Endothelial cell of umbilical vein (primary cell): ENCODE results near the gene COLQ. TPM values are rescaled to one million over a fixed set of nuclear protein-coding genes. Genes with fewer than 3 reads are reported as not detected.

Experiments used
- BruUV-seq: library from RNA; stranded (reverse); fragments of 400-500 nt; replicated peaks from 2 replicates; lab custom pipeline; 2021; lab: Mats Ljungman, UMichigan
- CTCF ChIA-PET: fragments of 300-600, 350-600 bp; sonication (Branson Sonifier 250); formaldehyde crosslinking; loops from one replicate; lab custom pipeline; 2021; ENCODE audit warnings: antibody characterized with exemption, inconsistent platforms; lab: Charles Lee
- POLR2A ChIA-PET: fragments of 300-600, 350-600 bp; sonication (Branson Sonifier 250); formaldehyde crosslinking; loops from one replicate; lab custom pipeline; 2021; ENCODE audit warnings: antibody characterized with exemption, inconsistent platforms; lab: Charles Lee
- DNase-seq: peaks from one replicate; pipeline ENCODE4 v3.0.0-alpha.2; 2011; ENCODE audit warnings: low read depth, low spot score
- FAIRE-seq: peaks from 2 replicates; lab custom pipeline; 2011; peaks lifted over from hg19 to GRCh38; lab: Jason Lieb, UNC
- H2AFZ ChIP-seq: 2 replicates; pipeline ENCODE4 v1.6.0; 2012; ENCODE audit warnings: low read depth, low read length, control low read depth, inconsistent platforms
- H3K27ac ChIP-seq: 2 replicates; pipeline ENCODE4 v1.5.1; 2011; ENCODE audit warnings: low read depth, mild to moderate bottlenecking, control low read depth, low read length, moderate library complexity; ENCODE audit not compliant: insufficient read depth
- H3K27me3 ChIP-seq, 2 experiments: 2 replicates each; pipeline versions ENCODE4 v1.6.0 to v1.6.1; 2011; ENCODE audit warnings: low read length in 2 of 2, mixed read lengths in 1 of 2; ENCODE audit not compliant: control insufficient read depth in 2 of 2, insufficient read depth in 2 of 2
- H3K36me3 ChIP-seq, 2 experiments: 2 replicates in 1 of 2; 3 replicates in 1 of 2; pipeline ENCODE4 v1.5.1; 2011; ENCODE audit warnings: low read length in 2 of 2, mild to moderate bottlenecking in 1 of 2, moderate library complexity in 1 of 2; ENCODE audit not compliant: control insufficient read depth in 2 of 2, insufficient read depth in 2 of 2; ENCODE audit errors: extremely low read depth in 1 of 2
- H3K4me1 ChIP-seq: 3 replicates; pipeline ENCODE4 v1.5.1; 2011; ENCODE audit warnings: mild to moderate bottlenecking, low read length; ENCODE audit not compliant: control insufficient read depth, insufficient read depth; ENCODE audit errors: extremely low read depth
- H3K4me2 ChIP-seq: 2 replicates; pipeline ENCODE4 v1.6.1; 2011; ENCODE audit warnings: low read length, control low read depth, mixed read lengths; ENCODE audit not compliant: insufficient read depth
- H3K4me3 ChIP-seq, 3 experiments: fragments of 200-600 bp in 1 of 3; sonication (generic), shearing (Covaris generic) in 1 of 3; replicated peaks in 1 of 3; 2 replicates each; pipeline ENCODE4 v1.5.1; 2011 to 2016; ENCODE audit warnings: control low read depth in 3 of 3, low read length in 3 of 3, mild to moderate bottlenecking in 2 of 3, inconsistent platforms in 1 of 3, low read depth in 1 of 3, moderate library complexity in 1 of 3; ENCODE audit not compliant: insufficient read depth in 1 of 3
- H3K79me2 ChIP-seq: 2 replicates; pipeline ENCODE4 v1.6.0; 2012; ENCODE audit warnings: low read length, inconsistent platforms; ENCODE audit not compliant: control insufficient read depth, insufficient read depth
- H3K9ac ChIP-seq: replicated peaks from 2 replicates; pipeline ENCODE3; 2011; ENCODE audit warnings: low read length, control low read depth; ENCODE audit not compliant: insufficient read depth; ENCODE audit errors: extremely low read depth
- H3K9me1 ChIP-seq: replicated peaks from 3 replicates; pipeline ENCODE4 v1.6.0; 2011; ENCODE audit warnings: mild to moderate bottlenecking, low read length; ENCODE audit not compliant: control insufficient read depth, insufficient read depth; ENCODE audit errors: extremely low read depth
- H3K9me3 ChIP-seq: replicated peaks from 2 replicates; pipeline ENCODE4 v1.5.1; 2012; ENCODE audit warnings: low read length, inconsistent platforms; ENCODE audit not compliant: control insufficient read depth, insufficient read depth
- H4K20me1 ChIP-seq: replicated peaks from 2 replicates; pipeline ENCODE3; 2011; ENCODE audit warnings: mild to moderate bottlenecking, low read length; ENCODE audit not compliant: control insufficient read depth, insufficient read depth; ENCODE audit errors: extremely low read depth
- CTCF ChIP-seq, 2 donors: IDR thresholded peaks; 1 replicate in 1 of 2; 2 replicates in 1 of 2; pipeline ENCODE4 v1.5.1; 2011; ENCODE audit warnings: low read length in 2 of 2, mild to moderate bottlenecking in 2 of 2, moderate library complexity in 2 of 2, control low read depth in 1 of 2, inconsistent platforms in 1 of 2, low read depth in 1 of 2; ENCODE audit not compliant: insufficient read depth in 1 of 2; ENCODE audit errors: extremely low read depth in 1 of 2
- EZH2 ChIP-seq: IDR thresholded peaks from 2 replicates; pipeline ENCODE4 v1.6.1; 2012; ENCODE audit warnings: borderline replicate concordance, low read depth, mild to moderate bottlenecking, moderate library complexity, low read length, inconsistent platforms; ENCODE audit not compliant: severe bottlenecking
- FOS ChIP-seq: IDR thresholded peaks from 2 replicates; pipeline ENCODE4 v1.6.1; 2011; ENCODE audit warnings: mild to moderate bottlenecking, low read length, moderate library complexity, borderline replicate concordance; ENCODE audit not compliant: insufficient read depth
- GATA2 ChIP-seq: IDR thresholded peaks from 2 replicates; pipeline ENCODE4 v1.7.0; 2011; ENCODE audit warnings: low read depth, mild to moderate bottlenecking, moderate library complexity, mixed read lengths, low read length; ENCODE audit not compliant: insufficient read length, insufficient read depth
- JUN ChIP-seq: IDR thresholded peaks from 2 replicates; pipeline ENCODE4 v1.6.1; 2011; ENCODE audit warnings: borderline replicate concordance, low read depth; ENCODE audit not compliant: insufficient read length, insufficient read depth
- MAX ChIP-seq: IDR thresholded peaks from 2 replicates; pipeline ENCODE4 v1.6.1; 2011; ENCODE audit not compliant: insufficient read depth, insufficient read length
- MYC ChIP-seq: IDR thresholded peaks from one replicate; pipeline ENCODE4 v1.6.1; 2011; ENCODE audit warnings: mild to moderate bottlenecking, low read depth, low read length
- POLR2A ChIP-seq: IDR thresholded peaks from 2 replicates; pipeline ENCODE4 v1.6.1; 2012; ENCODE audit warnings: low read depth, mild to moderate bottlenecking, control low read depth, low read length
- POLR2AphosphoS5 ChIP-seq: IDR thresholded peaks from 2 replicates; pipeline ENCODE4 v1.6.1; 2012; ENCODE audit warnings: low read depth, mild to moderate bottlenecking, control low read depth, low read length, moderate library complexity; ENCODE audit not compliant: insufficient read depth
- dilution Hi-C: fragments of 300-500 bp; cut with MboI; formaldehyde crosslinking; loops from one replicate; pipeline ENCODE4 v1.15.0; 2019; ENCODE audit warnings: low sequenced_read_pairs; ENCODE audit not compliant: extremely low pct_ligation_motif_present
- intact Hi-C: fragments of 100-400 bp; cut with micrococcal nuclease; formaldehyde crosslinking; loops from one replicate; pipeline ENCODE4 v1.10.0; 2022
- polyA plus RNA-seq, 4 experiments: library from polyadenylated mRNA; depleted of rRNA in 3 of 4; stranded (reverse) in 3 of 4; unstranded in 1 of 4; fragments of >200 nt; gene quantifications; 2 replicates each; pipeline versions ENCODE4 v1.2.1 to v1.2.3, GENCODE V29; 2011 to 2012; ENCODE audit warnings: missing spikeins in 1 of 4
- total RNA-seq: library from RNA; stranded (reverse); gene quantifications from 2 replicates; pipeline ENCODE4 v1.2.3, GENCODE V29; 2021

COLQ gene
- total and polyA plus RNA-seq, 2 donors (not counting 3 experiments of a cell fraction or from before 2014, with no cell fraction given) = 2.0 to 2.3 TPM

- no peak for FAIRE-seq
- no TSS peak for BruUV-seq
- Histone ChIP-seq H3K27me3 (no peaks in the 10 kb centered on the region), H3K4me3 (no peak overlapping the region), H4K20me1 (no peaks in the 10 kb centered on the region), H2AFZ (no peak overlapping the region), H3K9me1 (no peaks in the 10 kb centered on the region), H3K4me2 (no peak overlapping the region), H3K36me3 (peaks cover 0 to 1% of the 10 kb centered on the region in 2 experiments), H3K4me1 (no peaks in the 10 kb centered on the region), H3K27ac (no peak overlapping the region), H3K9me3 (no peaks in the 10 kb centered on the region), H3K9ac (no peak overlapping the region), H3K79me2 (no peaks in the 10 kb centered on the region)
- no peak for DNase-seq
- intact Hi-C loops = no loop called here
- CTCF ChIA-PET = no interaction called here
- dilution Hi-C loops = no loop called here
- POLR2A ChIA-PET = no interaction called here
- TF ChIP-seq GATA2 (no peak), MAX (no peak), EZH2 (no peak), POLR2AphosphoS5 (no peak), MYC (no peak), FOS (no peak), JUN (no peak), POLR2A (no peak), CTCF (IDR thresholded peaks at IDR 0.05; ENCODE audit: extremely low read depth in 1 of 2, insufficient read depth in 1 of 2, low read depth in 1 of 2, low read length in 2 of 2) (no peak)
Measured at GRCh38 chr3:15551902-15552301, 30.4 kb upstream of the COLQ start.
